IMR-90 (cell line): Measurements from ENCODE around the gene PIGZ.

ENCODE experiments used
- CTCF ChIP-seq: conservative IDR thresholded peaks from 2 replicates; pipeline ENCODE4 v1.5.1; 2012; ENCODE audit warnings: mild to moderate bottlenecking, low read depth, low read length, improper control_type of control experiment
- MAFK ChIP-seq: IDR thresholded peaks from 2 replicates; pipeline ENCODE4 v1.6.1; 2012; ENCODE audit warnings: low read depth, low read length, improper control_type of control experiment
- RFX5 ChIP-seq: IDR thresholded peaks from 2 replicates; pipeline ENCODE4 v1.8.0; 2012; ENCODE audit warnings: low read depth, mild to moderate bottlenecking, low read length, moderate library complexity

GRCh38 chr3:197015790-197016736 is 47.4 kb upstream of the PIGZ start:
- TF ChIP-seq CTCF: no peak
- TF ChIP-seq MAFK: no peak
- TF ChIP-seq RFX5: no peak
